ENCODE results near the gene CERS6. TPM values are rescaled to one million over a fixed set of nuclear protein-coding genes. Genes with fewer than 3 reads are reported as not detected.
A peak's percentile ranks its signal among the peaks of the same experiment; 100 is the strongest.
"Not testable (repeated sequence)": the region's sequence is repeated elsewhere in the genome, so short reads cannot be mapped to it uniquely, and the experiment has no call there.

The CERS6 gene
- total RNA-seq, 1 donor from 2014 or later, result 36.4 TPM

GRCh38 chr2:168757223-168757622 is 301.2 kb downstream of the CERS6 start:
- Mint-ChIP-seq H3K27me3 (ENCODE audit: unreplicated experiment) (no peaks in the 10 kb centered on the region), H3K4me3 (ENCODE audit: unreplicated experiment) (peak overlapping the region; percentile 35), H3K36me3 (ENCODE audit: low read depth, unreplicated experiment) (no peaks in the 10 kb centered on the region), H3K27ac (ENCODE audit: unreplicated experiment) (peak overlapping the region; percentile 59), H3K4me1 (ENCODE audit: unreplicated experiment) (peaks cover 32% of the 10 kb centered on the region), H3K9me3 (ENCODE audit: unreplicated experiment) (no peaks in the 10 kb centered on the region)
- no peak for DNase-seq (ENCODE audit: low spot score)
- TF ChIP-seq CTCF (IDR thresholded peaks at IDR 0.05; ENCODE audit: unreplicated experiment), result no peak

DNA sequence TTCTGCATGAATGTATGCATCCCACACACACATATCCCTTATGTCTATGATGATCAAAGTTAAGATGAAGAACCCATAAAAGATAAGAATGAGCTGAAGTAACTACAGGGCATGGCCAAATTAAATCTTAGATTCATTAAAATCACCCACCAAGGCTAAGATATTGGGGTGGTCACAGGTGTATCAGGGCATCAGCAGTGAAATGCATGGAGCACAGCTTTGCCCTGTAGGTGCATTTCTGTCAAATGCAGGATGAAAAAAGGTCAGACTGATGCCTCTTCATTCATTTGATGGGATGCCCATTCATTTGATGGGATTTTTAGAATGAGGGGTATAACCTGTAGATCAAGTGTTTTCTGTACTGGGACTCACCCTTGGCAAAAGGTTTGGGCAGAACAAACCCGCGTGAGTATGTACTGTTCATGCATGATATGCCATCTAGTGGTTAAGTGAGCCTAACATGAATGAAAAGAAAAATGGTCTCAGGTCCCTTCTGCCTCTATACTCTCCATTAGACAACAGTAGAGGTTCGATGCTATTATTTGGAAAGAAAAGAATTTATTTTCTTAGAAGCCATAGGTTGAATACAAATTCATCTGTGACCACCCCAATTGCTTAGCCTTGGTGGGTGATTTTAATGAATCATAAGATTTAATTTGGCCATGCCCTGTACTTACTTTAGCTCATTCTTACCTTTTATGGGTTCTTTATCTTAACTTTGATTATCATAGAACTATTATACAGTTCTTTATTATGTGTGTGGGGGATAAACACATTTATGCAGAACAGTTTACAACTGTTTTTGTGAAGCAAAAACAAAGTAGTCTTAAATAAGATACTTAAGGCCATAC is 303.1 kb downstream of the CERS6 start:
- TF ChIP-seq CTCF (IDR thresholded peaks at IDR 0.05; ENCODE audit: unreplicated experiment), result peak; percentile 60
- DNase-seq (ENCODE audit: low spot score), result no peak
- Mint-ChIP-seq H3K4me1 (ENCODE audit: unreplicated experiment) (peaks cover 26% of the 10 kb centered on the region), H3K27me3 (ENCODE audit: unreplicated experiment) (no peaks in the 10 kb centered on the region), H3K4me3 (ENCODE audit: unreplicated experiment) (no peak overlapping the region), H3K9me3 (ENCODE audit: unreplicated experiment) (no peaks in the 10 kb centered on the region), H3K27ac (ENCODE audit: unreplicated experiment) (no peak overlapping the region), H3K36me3 (ENCODE audit: low read depth, unreplicated experiment) (no peaks in the 10 kb centered on the region)

- Mint-ChIP-seq H3K27ac (ENCODE audit: unreplicated experiment) (no peak overlapping the region), H3K4me3 (ENCODE audit: unreplicated experiment) (no peak overlapping the region), H3K27me3 (ENCODE audit: unreplicated experiment) (peaks cover 4% of the 10 kb centered on the region), H3K4me1 (ENCODE audit: unreplicated experiment) (peaks cover 5% of the 10 kb centered on the region), H3K9me3 (ENCODE audit: unreplicated experiment) (no peaks in the 10 kb centered on the region), H3K36me3 (ENCODE audit: low read depth, unreplicated experiment) (peaks cover 6% of the 10 kb centered on the region)
- no peak for TF ChIP-seq CTCF (IDR thresholded peaks at IDR 0.05; ENCODE audit: unreplicated experiment)
- DNase-seq (ENCODE audit: low spot score), result no peak
Measured at GRCh38 chr2:168765401-168765800, 309.3 kb downstream of the CERS6 start.

DNA sequence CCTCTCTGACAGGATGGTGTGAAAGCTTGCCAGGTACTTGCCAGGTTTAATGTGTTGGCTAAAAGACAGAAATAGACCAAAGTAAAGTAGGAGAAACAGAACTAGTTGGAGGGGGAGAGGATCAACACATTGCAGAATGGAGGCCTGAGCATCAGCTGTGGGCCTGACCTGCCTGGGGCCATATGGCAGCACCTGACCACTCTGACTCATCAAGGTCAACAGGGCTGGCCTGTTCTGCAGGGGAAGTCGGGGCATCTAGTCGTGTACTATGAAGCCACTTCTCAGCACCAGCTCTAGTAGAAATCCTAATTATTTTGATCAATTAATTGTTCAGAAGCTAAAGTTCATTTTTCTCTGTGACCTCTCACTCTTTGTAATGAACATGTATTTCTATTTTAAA is 310.5 kb downstream of the CERS6 start:
- H3K27me3 Mint-ChIP-seq (ENCODE audit: unreplicated experiment), result peaks cover 4% of the 10 kb centered on the region
- DNase-seq (ENCODE audit: low spot score), result no peak
- H3K27ac Mint-ChIP-seq (ENCODE audit: unreplicated experiment), result no peak overlapping the region
- peaks cover 6% of the 10 kb centered on the region for H3K36me3 Mint-ChIP-seq (ENCODE audit: low read depth, unreplicated experiment)
- no peak overlapping the region for H3K4me3 Mint-ChIP-seq (ENCODE audit: unreplicated experiment)
- TF ChIP-seq CTCF (IDR thresholded peaks at IDR 0.05; ENCODE audit: unreplicated experiment), result no peak
- peaks cover 6% of the 10 kb centered on the region for H3K4me1 Mint-ChIP-seq (ENCODE audit: unreplicated experiment)
- H3K9me3 Mint-ChIP-seq (ENCODE audit: unreplicated experiment), result no peaks in the 10 kb centered on the region

DNA sequence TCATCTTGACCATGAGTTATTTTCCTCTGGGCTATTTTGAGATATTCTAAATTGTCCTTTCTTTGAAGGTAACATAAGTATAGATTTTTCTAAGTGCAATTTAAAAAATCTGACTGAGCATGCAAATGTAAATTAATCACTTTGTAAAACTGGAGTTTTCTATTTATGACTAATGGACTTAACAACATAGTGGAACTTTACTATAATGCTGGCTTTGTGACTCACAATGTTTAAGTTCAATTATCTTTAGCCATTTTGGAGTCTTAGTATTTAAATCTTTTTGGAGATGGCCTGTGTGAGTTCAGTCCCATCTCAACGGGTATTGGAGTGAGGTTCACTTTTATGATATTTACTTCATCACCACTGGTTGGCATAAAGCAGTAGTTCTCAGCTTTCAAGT is 311.2 kb downstream of the CERS6 start:
- Mint-ChIP-seq H3K36me3 (ENCODE audit: low read depth, unreplicated experiment) (peaks cover 6% of the 10 kb centered on the region), H3K9me3 (ENCODE audit: unreplicated experiment) (no peaks in the 10 kb centered on the region), H3K27ac (ENCODE audit: unreplicated experiment) (no peak overlapping the region), H3K4me1 (ENCODE audit: unreplicated experiment) (peaks cover 6% of the 10 kb centered on the region), H3K27me3 (ENCODE audit: unreplicated experiment) (peaks cover 4% of the 10 kb centered on the region), H3K4me3 (ENCODE audit: unreplicated experiment) (peak overlapping the region; percentile 32)
- no peak for TF ChIP-seq CTCF (IDR thresholded peaks at IDR 0.05; ENCODE audit: unreplicated experiment)
- no peak for DNase-seq (ENCODE audit: low spot score)

- H3K27ac Mint-ChIP-seq (ENCODE audit: unreplicated experiment); DNase-seq (ENCODE audit: low spot score); H3K36me3 Mint-ChIP-seq (ENCODE audit: low read depth, unreplicated experiment); H3K4me1 Mint-ChIP-seq (ENCODE audit: unreplicated experiment); H3K4me3 Mint-ChIP-seq (ENCODE audit: unreplicated experiment); H3K9me3 Mint-ChIP-seq (ENCODE audit: unreplicated experiment); H3K27me3 Mint-ChIP-seq (ENCODE audit: unreplicated experiment): not testable (repeated sequence)
Measured at GRCh38 chr2:168768357-168768756, 312.3 kb downstream of the CERS6 start.

Measured in endothelial cell (in vitro differentiated cells).